Natural killer cell treated with Interleukin-12 subunit alpha and Interleukin-12 subunit beta and Interleukin-15 and Interleukin-18, amount 100 ng/mL, for 72 hours (primary cell): ENCODE measurements around the gene CTAGE1. TPM values are rescaled to one million over a fixed set of nuclear protein-coding genes. Genes with fewer than 3 reads are reported as not detected.
"Not testable (repeated sequence)": the region's sequence is repeated elsewhere in the genome, so short reads cannot be mapped to it uniquely, and the experiment has no call there.

Experiments
- ATAC-seq, 2 donors: fragments of 150-1000 bp; cut with Tn5 transposase in 1 of 2; sonication (Bioruptor Pico), chemical (Tn5 transposase) in 1 of 2; 2 replicates each; pipeline ENCODE4 v1.10.0; 2021
- DNase-seq: peaks from one replicate; pipeline ENCODE4 v3.0.0; 2022; ENCODE audit warnings: low spot score
- H3K27ac Mint-ChIP-seq, 2 donors: 1 replicate in 1 of 2; 2 replicates in 1 of 2; pipeline ENCODE4 v1.8.0; 2022; ENCODE audit warnings: mixed read lengths in 2 of 2, mild to moderate bottlenecking in 1 of 2, moderate library complexity in 1 of 2
- H3K27me3 Mint-ChIP-seq, 2 donors: 1 replicate in 1 of 2; 2 replicates in 1 of 2; pipeline ENCODE4 v1.8.0; 2022; ENCODE audit warnings: mixed read lengths in 2 of 2
- H3K36me3 Mint-ChIP-seq: one replicate; pipeline ENCODE4 v1.8.0; 2022; ENCODE audit warnings: mixed read lengths
- H3K4me1 Mint-ChIP-seq, 2 donors: 1 replicate in 1 of 2; 2 replicates in 1 of 2; pipeline ENCODE4 v1.8.0; 2022; ENCODE audit warnings: low read depth in 2 of 2, mixed read lengths in 2 of 2, mild to moderate bottlenecking in 1 of 2
- H3K4me3 Mint-ChIP-seq: one replicate; pipeline ENCODE4 v1.8.0; 2022; ENCODE audit warnings: mixed read lengths
- H3K9me3 Mint-ChIP-seq: 2 replicates; pipeline ENCODE4 v1.8.0; 2022; ENCODE audit warnings: mixed read lengths
- total RNA-seq, 2 donors: library from RNA; stranded (reverse); gene quantifications; one replicate each; pipeline ENCODE4 v1.2.3, GENCODE V29; 2022

Gene CTAGE1
- total RNA-seq, 2 donors from 2014 or later, result not detected

DNA sequence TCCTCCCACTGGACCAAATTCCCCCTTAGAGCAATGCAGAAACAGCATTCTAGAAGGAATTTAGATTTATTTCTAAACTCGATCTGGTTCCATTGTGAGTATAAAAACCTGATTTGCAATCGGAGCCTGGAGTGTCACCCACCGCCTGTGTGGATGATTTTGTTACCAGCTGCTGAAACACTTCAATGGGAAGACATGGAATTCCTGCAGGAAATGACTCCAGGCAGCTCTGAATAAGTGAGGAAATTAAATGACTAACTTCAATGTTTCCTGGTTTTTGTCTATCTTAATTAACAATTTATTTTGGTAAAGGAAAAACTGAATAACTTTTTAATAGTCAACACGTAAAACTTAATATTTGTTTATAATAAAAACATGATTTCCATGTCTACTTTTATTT, 19.3 kb downstream of the CTAGE1 start:
- DNase-seq, result no peak
- peaks cover 30 to 36% of the 10 kb centered on the region in 2 donors for H3K4me1 Mint-ChIP-seq

GRCh38 chr18:22394428-22394827, 23.3 kb downstream of the CTAGE1 start:
- H3K4me3 Mint-ChIP-seq, result no peak overlapping the region
- H3K9me3 Mint-ChIP-seq, result no peaks in the 10 kb centered on the region
- no peaks in the 10 kb centered on the region for H3K27me3 Mint-ChIP-seq
- peak in 1 of 2 donors; percentile 41 for ATAC-seq
- DNase-seq, result no peak
- H3K36me3 Mint-ChIP-seq, result no peaks in the 10 kb centered on the region
- peaks cover 40 to 43% of the 10 kb centered on the region in 2 donors for H3K4me1 Mint-ChIP-seq
- peak overlapping the region in 1 of 2 donors; percentile 33 for H3K27ac Mint-ChIP-seq

More for the DNA sequence above, 19.3 kb downstream of the CTAGE1 start:
- Mint-ChIP-seq H3K27ac (no peak overlapping the region), H3K4me3 (no peak overlapping the region), H3K9me3 (no peaks in the 10 kb centered on the region), H3K27me3 (no peaks in the 10 kb centered on the region), H3K36me3 (no peaks in the 10 kb centered on the region)
- ATAC-seq, result no peak

DNA sequence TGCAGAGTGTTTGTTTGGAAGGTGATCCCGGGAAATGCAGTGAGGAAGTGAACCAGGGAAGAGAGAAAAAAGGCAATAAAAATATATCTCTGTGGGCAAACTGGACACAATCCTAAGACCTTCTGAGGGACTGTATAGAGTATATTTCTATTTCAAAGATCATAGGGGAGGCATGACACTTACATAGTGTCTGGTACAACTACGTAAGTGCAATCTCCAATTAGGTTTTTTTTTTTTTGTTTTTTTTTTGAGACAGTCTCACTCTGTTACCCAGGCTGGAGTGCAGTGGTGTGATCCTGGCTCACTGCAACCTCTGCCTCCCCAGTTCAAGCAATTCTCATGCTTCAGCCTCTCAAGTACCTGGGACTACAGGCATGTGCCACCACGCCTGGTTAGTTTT, 24.6 kb downstream of the CTAGE1 start:
- not testable (repeated sequence) for DNase-seq, H3K36me3 Mint-ChIP-seq, H3K4me3 Mint-ChIP-seq, H3K9me3 Mint-ChIP-seq, H3K27ac Mint-ChIP-seq, H3K27me3 Mint-ChIP-seq
- peaks cover 47 to 48% of the 10 kb centered on the region in 2 donors for H3K4me1 Mint-ChIP-seq
- ATAC-seq, result peak in 1 of 2 donors; percentile 44

GRCh38 chr18:22391407-22392345, 26.0 kb downstream of the CTAGE1 start:
- Mint-ChIP-seq H3K27ac (peak overlapping the region; percentile 58 to 75), H3K36me3 (peaks cover 5% of the 10 kb centered on the region), H3K4me1 (peaks cover 55 to 56% of the 10 kb centered on the region in 2 donors), H3K9me3 (peaks cover 5% of the 10 kb centered on the region), H3K4me3 (peak overlapping the region; percentile 47), H3K27me3 (no peaks in the 10 kb centered on the region)
- ATAC-seq (peak; percentile 92 to 95), DNase-seq (peak; percentile 65)

GRCh38 chr18:22387787-22388186, 29.9 kb downstream of the CTAGE1 start:
- Mint-ChIP-seq H3K4me1 (peaks cover 47% of the 10 kb centered on the region in 2 donors), H3K27ac (peak overlapping the region; percentile 27 to 34), H3K36me3 (peaks cover 5% of the 10 kb centered on the region), H3K27me3 (no peaks in the 10 kb centered on the region), H3K9me3 (peaks cover 5% of the 10 kb centered on the region), H3K4me3 (peak overlapping the region; percentile 50)
- no peak for DNase-seq
- ATAC-seq, result no peak

DNA sequence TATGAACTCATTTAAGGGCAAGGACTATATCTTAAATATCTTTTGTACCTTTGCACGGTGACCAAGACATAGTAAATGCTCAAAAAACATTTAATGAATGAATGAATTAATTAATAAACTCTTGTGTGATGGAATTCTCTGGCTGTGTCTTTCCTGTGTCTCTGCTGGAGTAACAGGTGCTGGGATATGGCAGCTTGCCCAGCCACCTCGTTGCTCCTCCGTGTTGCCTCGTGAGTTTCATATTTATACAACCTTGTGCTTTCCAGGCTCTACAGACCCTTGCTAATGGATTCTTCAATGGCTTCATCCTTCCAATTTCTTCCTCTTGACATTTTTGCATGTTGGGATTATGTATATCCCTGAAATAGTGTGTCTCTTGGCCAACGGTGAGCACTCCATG, 30.4 kb downstream of the CTAGE1 start:
- no peaks in the 10 kb centered on the region for H3K27me3 Mint-ChIP-seq
- no peak for DNase-seq
- H3K27ac Mint-ChIP-seq, result peak overlapping the region; percentile 27 to 34
- peak overlapping the region; percentile 50 for H3K4me3 Mint-ChIP-seq
- H3K36me3 Mint-ChIP-seq, result peaks cover 5% of the 10 kb centered on the region
- peaks cover 46 to 47% of the 10 kb centered on the region in 2 donors for H3K4me1 Mint-ChIP-seq
- peaks cover 5% of the 10 kb centered on the region for H3K9me3 Mint-ChIP-seq
- no peak for ATAC-seq

DNA sequence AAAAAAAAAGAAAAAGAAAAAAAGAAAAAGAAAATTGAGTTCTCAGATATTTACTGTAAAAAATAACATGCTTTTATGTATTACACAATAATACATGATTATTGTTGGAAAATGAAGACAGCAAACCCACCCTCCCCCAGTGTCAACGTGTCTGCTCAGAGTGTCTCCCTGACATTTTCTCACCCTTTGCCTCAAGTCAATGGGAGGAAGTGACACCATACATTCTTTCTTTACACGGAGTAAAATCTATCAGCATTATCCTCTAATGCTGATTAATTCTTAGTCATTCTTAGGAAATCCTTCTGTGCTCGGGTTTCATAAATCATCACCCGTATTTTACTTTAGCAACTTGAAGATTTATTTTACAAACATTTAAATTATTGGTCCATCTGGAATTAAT, 32.0 kb downstream of the CTAGE1 start:
- Mint-ChIP-seq H3K4me3 (peak overlapping the region; percentile 3), H3K36me3 (peaks cover 5% of the 10 kb centered on the region), H3K4me1 (peaks cover 29 to 30% of the 10 kb centered on the region in 2 donors), H3K27me3 (no peaks in the 10 kb centered on the region), H3K9me3 (peaks cover 5% of the 10 kb centered on the region), H3K27ac (peak overlapping the region; percentile 17 to 31)
- ATAC-seq, result peak; percentile 89 to 90
- DNase-seq, result peak; percentile 61

- DNase-seq (no peak), ATAC-seq (no peak)
- peaks cover 5 to 6% of the 10 kb centered on the region in 2 donors for H3K4me1 Mint-ChIP-seq
- H3K9me3 Mint-ChIP-seq, result no peaks in the 10 kb centered on the region
- H3K27ac Mint-ChIP-seq, result no peak overlapping the region
- H3K4me3 Mint-ChIP-seq, result no peak overlapping the region
- no peaks in the 10 kb centered on the region for H3K36me3 Mint-ChIP-seq
- H3K27me3 Mint-ChIP-seq, result peaks cover 4 to 6% of the 10 kb centered on the region in 2 donors
These were observed 38.9 kb downstream of the CTAGE1 start for GRCh38 chr18:22378672-22379282.

GRCh38 chr18:22377769-22378168, 39.9 kb downstream of the CTAGE1 start:
- H3K4me3 Mint-ChIP-seq, result no peak overlapping the region
- H3K4me1 Mint-ChIP-seq, result peaks cover 5 to 6% of the 10 kb centered on the region in 2 donors
- no peaks in the 10 kb centered on the region for H3K36me3 Mint-ChIP-seq
- no peaks in the 10 kb centered on the region for H3K9me3 Mint-ChIP-seq
- ATAC-seq (no peak), DNase-seq (no peak)
- H3K27ac Mint-ChIP-seq, result no peak overlapping the region
- peaks cover 4 to 6% of the 10 kb centered on the region in 2 donors for H3K27me3 Mint-ChIP-seq

- Mint-ChIP-seq H3K27ac (peak overlapping the region in 1 of 2 donors; percentile 16), H3K36me3 (no peaks in the 10 kb centered on the region), H3K9me3 (no peaks in the 10 kb centered on the region), H3K27me3 (peaks cover 2 to 6% of the 10 kb centered on the region in 2 donors), H3K4me1 (peaks cover 8 to 12% of the 10 kb centered on the region in 2 donors), H3K4me3 (peak overlapping the region; percentile 7)
- DNase-seq, result no peak
- ATAC-seq, result no peak
These were observed 47.3 kb downstream of the CTAGE1 start for GRCh38 chr18:22370414-22370813.

DNA sequence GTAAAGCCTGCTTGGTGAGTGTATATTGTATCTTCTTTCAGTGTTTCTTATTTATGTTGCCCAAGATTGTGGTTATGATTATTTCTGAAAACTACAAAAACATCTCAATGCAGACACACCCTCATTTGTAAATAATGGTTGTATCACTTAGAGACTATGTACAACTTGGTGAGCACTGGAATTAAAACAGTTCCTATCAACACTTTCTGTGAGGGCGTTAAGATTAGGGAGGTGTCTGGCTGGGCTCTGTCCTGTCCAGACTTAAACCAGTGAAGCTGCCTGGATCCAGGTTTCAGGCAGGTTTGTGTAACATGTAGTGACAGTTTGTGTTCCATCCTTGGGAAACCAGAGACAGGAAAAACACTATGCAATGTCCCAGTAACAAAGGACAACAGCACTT, 49.7 kb downstream of the CTAGE1 start:
- Mint-ChIP-seq H3K27ac (no peak overlapping the region), H3K9me3 (no peaks in the 10 kb centered on the region), H3K4me1 (peaks cover 8 to 12% of the 10 kb centered on the region in 2 donors), H3K27me3 (no peaks in the 10 kb centered on the region), H3K36me3 (no peaks in the 10 kb centered on the region), H3K4me3 (no peak overlapping the region)
- DNase-seq (no peak), ATAC-seq (no peak)

- ATAC-seq (no peak), DNase-seq (no peak)
- no peaks in the 10 kb centered on the region for H3K9me3 Mint-ChIP-seq
- H3K36me3 Mint-ChIP-seq, result no peaks in the 10 kb centered on the region
- no peak overlapping the region for H3K4me3 Mint-ChIP-seq
- peaks cover 8 to 12% of the 10 kb centered on the region in 2 donors for H3K4me1 Mint-ChIP-seq
- H3K27me3 Mint-ChIP-seq, result no peaks in the 10 kb centered on the region
- H3K27ac Mint-ChIP-seq, result no peak overlapping the region
These were observed 50.4 kb downstream of the CTAGE1 start for GRCh38 chr18:22367303-22367702.

- no peak overlapping the region for H3K4me3 Mint-ChIP-seq
- H3K27ac Mint-ChIP-seq, result no peak overlapping the region
- DNase-seq (no peak), ATAC-seq (no peak)
- H3K9me3 Mint-ChIP-seq, result no peaks in the 10 kb centered on the region
- H3K27me3 Mint-ChIP-seq, result no peaks in the 10 kb centered on the region
- H3K36me3 Mint-ChIP-seq, result no peaks in the 10 kb centered on the region
- H3K4me1 Mint-ChIP-seq, result peaks cover 3% of the 10 kb centered on the region in 2 donors
These were observed 53.8 kb downstream of the CTAGE1 start for GRCh38 chr18:22363867-22364463.
